Colonic mucosa (tissue), 4 donors: ENCODE results near the gene PFKL. TPM values are rescaled to one million over a fixed set of nuclear protein-coding genes. Genes with fewer than 3 reads are reported as not detected.

Source experiments
- DNase-seq: peaks from one replicate; pipeline ENCODE4 v3.0.0-alpha.2; 2020
- H3K27ac ChIP-seq: fragments of 200-600 bp; one replicate; pipeline ENCODE4 v1.8.0; 2021
- H3K27me3 ChIP-seq: fragments of 200-600 bp; one replicate; pipeline ENCODE4 v1.8.0; 2021
- H3K36me3 ChIP-seq: fragments of 200-600 bp; one replicate; pipeline ENCODE4 v1.8.0; 2021
- H3K4me1 ChIP-seq: fragments of 200-600 bp; one replicate; pipeline ENCODE4 v1.8.0; 2021; ENCODE audit warnings: mild to moderate bottlenecking
- H3K4me3 ChIP-seq: fragments of 200-600 bp; one replicate; pipeline ENCODE4 v1.8.0; 2021
- H3K9ac ChIP-seq, 2 donors: one replicate each; pipeline ENCODE4 v1.7.0; 2013; ENCODE audit warnings: control low read depth in 2 of 2, low read depth in 2 of 2, low read length in 2 of 2
- H3K9me3 ChIP-seq: fragments of 200-600 bp; one replicate; pipeline ENCODE4 v1.8.0; 2021
- CTCF ChIP-seq: fragments of 200-600 bp; IDR thresholded peaks from one replicate; pipeline ENCODE4 v1.8.0; 2022; ENCODE audit warnings: antibody characterized with exemption, mild to moderate bottlenecking
- intact Hi-C: fragments of 100-400 bp; cut with DNase I; formaldehyde crosslinking; loops from one replicate; pipeline ENCODE4 v1.14.1; 2022
- total RNA-seq, 2 donors: library from RNA; stranded (reverse); fragmentation: NEBNext Ultra II Directional in 1 of 2; extraction: Animal tissue kit (Norgen Biotek cat#: 25700) in 1 of 2; gene quantifications; one replicate each; pipeline ENCODE4 v1.2.1, GENCODE V29; 2021
- donor health status: healthy.
- donor health status: DM: no; HTN: no; CAD: no.
- donor health status: DM: no; HTN: no; CAD: no.

Gene PFKL
- total RNA-seq, 2 donors from 2014 or later: 300 to 332 TPM

DNA sequence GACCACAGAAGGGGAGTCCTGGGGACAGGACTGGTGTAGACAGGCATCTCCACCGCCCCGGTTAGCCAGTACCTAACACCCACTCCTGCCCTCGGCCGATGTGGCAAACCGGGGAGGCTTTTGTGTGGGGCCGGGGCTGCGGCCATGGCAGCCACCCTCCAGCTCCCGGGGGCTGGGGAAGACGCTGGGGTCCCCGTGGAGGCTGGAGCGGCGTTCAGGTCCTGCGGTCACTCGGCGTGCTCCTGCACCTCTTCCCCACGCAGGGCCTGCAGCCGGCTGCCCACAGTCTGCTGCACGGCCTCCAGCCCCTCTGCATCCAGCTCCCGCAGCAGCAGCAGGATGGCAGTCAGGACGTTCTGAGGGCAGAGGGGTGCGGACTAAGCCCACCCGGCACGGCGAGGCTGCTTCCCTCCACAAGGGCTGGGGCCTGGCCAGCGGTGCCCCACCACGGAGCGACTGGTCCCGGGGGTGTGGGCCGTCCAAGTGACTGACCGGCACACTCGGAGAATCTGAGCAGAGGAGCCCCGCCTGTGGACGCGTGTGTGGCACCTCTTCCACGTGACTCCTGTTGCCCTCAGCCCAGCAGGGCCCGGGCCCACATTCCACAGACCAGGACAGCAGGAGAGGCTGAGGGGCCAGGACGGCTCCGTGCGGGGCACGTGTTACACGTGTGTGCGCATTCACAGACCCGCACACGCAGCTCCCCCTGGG is 30.3 kb downstream of the PFKL start:
- Histone ChIP-seq H3K9me3 (no peaks in the 10 kb centered on the region), H3K27me3 (no peaks in the 10 kb centered on the region), H3K36me3 (no peaks in the 10 kb centered on the region), H3K4me1 (no peaks in the 10 kb centered on the region), H3K4me3 (no peak overlapping the region), H3K9ac (no peak overlapping the region), H3K27ac (no peak overlapping the region)
- no peak for DNase-seq
- no peak for TF ChIP-seq CTCF
- intact Hi-C loops: no loop called here

GRCh38 chr21:44330698-44331097 is 30.8 kb downstream of the PFKL start:
- intact Hi-C loops: no loop called here
- TF ChIP-seq CTCF: no peak
- H3K4me3 ChIP-seq: no peak overlapping the region
- no peak overlapping the region for H3K27ac ChIP-seq
- no peaks in the 10 kb centered on the region for H3K27me3 ChIP-seq
- H3K4me1 ChIP-seq: no peaks in the 10 kb centered on the region
- no peaks in the 10 kb centered on the region for H3K36me3 ChIP-seq
- H3K9me3 ChIP-seq: no peaks in the 10 kb centered on the region
- H3K9ac ChIP-seq: no peak overlapping the region
- DNase-seq: no peak

- DNase-seq: no peak
- Histone ChIP-seq H3K27ac (no peak overlapping the region), H3K36me3 (no peaks in the 10 kb centered on the region), H3K9ac (no peak overlapping the region), H3K4me1 (no peaks in the 10 kb centered on the region), H3K9me3 (no peaks in the 10 kb centered on the region), H3K27me3 (no peaks in the 10 kb centered on the region), H3K4me3 (no peak overlapping the region)
- intact Hi-C loops: no loop called here
- TF ChIP-seq CTCF: no peak
Observed at GRCh38 chr21:44331209-44331608, 31.4 kb downstream of the PFKL start.

- no peak for DNase-seq
- no peak for TF ChIP-seq CTCF
- no peak overlapping the region for H3K9ac ChIP-seq
- H3K4me3 ChIP-seq: no peak overlapping the region
- H3K36me3 ChIP-seq: no peaks in the 10 kb centered on the region
- H3K4me1 ChIP-seq: no peaks in the 10 kb centered on the region
- intact Hi-C loops: no loop called here
- H3K27me3 ChIP-seq: no peaks in the 10 kb centered on the region
- no peak overlapping the region for H3K27ac ChIP-seq
- no peaks in the 10 kb centered on the region for H3K9me3 ChIP-seq
Observed at GRCh38 chr21:44331650-44332307, 31.9 kb downstream of the PFKL start.

- Histone ChIP-seq H3K9me3 (no peaks in the 10 kb centered on the region), H3K27me3 (no peaks in the 10 kb centered on the region), H3K9ac (no peak overlapping the region), H3K27ac (no peak overlapping the region), H3K4me3 (no peak overlapping the region), H3K4me1 (no peaks in the 10 kb centered on the region), H3K36me3 (no peaks in the 10 kb centered on the region)
- intact Hi-C loops: no loop called here
- no peak for TF ChIP-seq CTCF
- no peak for DNase-seq
Observed at GRCh38 chr21:44332383-44332782, 32.5 kb downstream of the PFKL start.
